Endometrial microvascular endothelial cells (primary cell): Measurements from ENCODE around the gene SLC17A5. TPM values are rescaled to one million over a fixed set of nuclear protein-coding genes. Genes with fewer than 3 reads are reported as not detected.
"Not testable (repeated sequence)": the region's sequence is repeated elsewhere in the genome, so short reads cannot be mapped to it uniquely, and the experiment has no call there.

Experiments
- in situ Hi-C: cut with HindIII; loops from 2 replicates; pipeline ENCODE4 v1.10.0; 2017; ENCODE audit warnings: low sequenced_read_pairs, low pct_unique_long_range_greater_than_20kb; ENCODE audit errors: inconsistent ontology term
- total RNA-seq: library from RNA; depleted of rRNA; stranded (reverse); fragments of >200 nt; gene quantifications from one replicate; pipeline ENCODE4 v1.2.3, GENCODE V29; 2015; ENCODE audit errors: inconsistent ontology term

Gene SLC17A5
- 15.1 TPM for total RNA-seq

GRCh38 chr6:73653571-73654424, at the start of gene SLC17A5:
TSS of gene SLC17A5 (minus strand) at chr6:73653992. CDS start at chr6:73653886, 106 bp downstream.
- in situ Hi-C loops: no loop called here

- in situ Hi-C loops: no loop called here
These were observed 49.7 kb upstream of the SLC17A5 start for GRCh38 chr6:73703466-73703865.

- in situ Hi-C loops: no loop called here
These were observed 48.7 kb upstream of the SLC17A5 start for GRCh38 chr6:73702444-73702843.

GRCh38 chr6:73699676-73700459, 46.1 kb upstream of the SLC17A5 start:
- in situ Hi-C loops: no loop called here

- in situ Hi-C loops: no loop called here
These were observed 43.3 kb upstream of the SLC17A5 start for GRCh38 chr6:73696966-73697655.

GRCh38 chr6:73695619-73696421, 42.0 kb upstream of the SLC17A5 start, which contains the start of gene CD109:
TSS of gene CD109 (plus strand) at chr6:73696203. CDS start at chr6:73696216, 13 bp downstream.
- in situ Hi-C loops: no loop called here

GRCh38 chr6:73694711-73695411, 41.1 kb upstream of the SLC17A5 start:
- in situ Hi-C loops: no loop called here

- in situ Hi-C loops: no loop called here
These were observed 37.7 kb upstream of the SLC17A5 start for GRCh38 chr6:73691512-73691911.

- in situ Hi-C loops: no loop called here
These were observed 36.3 kb upstream of the SLC17A5 start for GRCh38 chr6:73690056-73690455.

GRCh38 chr6:73688351-73688750, 34.6 kb upstream of the SLC17A5 start:
- in situ Hi-C loops: no loop called here

- in situ Hi-C loops: not testable (repeated sequence)
These were observed 29.8 kb upstream of the SLC17A5 start for GRCh38 chr6:73683574-73683973.

- in situ Hi-C loops: no loop called here
These were observed 26.6 kb upstream of the SLC17A5 start for GRCh38 chr6:73680289-73680918.

- in situ Hi-C loops: not testable (repeated sequence)
These were observed 26.1 kb upstream of the SLC17A5 start for GRCh38 chr6:73679846-73680245.

GRCh38 chr6:73679009-73679408, 25.2 kb upstream of the SLC17A5 start:
- in situ Hi-C loops: no loop called here

GRCh38 chr6:73675466-73676098, 21.8 kb upstream of the SLC17A5 start:
- in situ Hi-C loops: no loop called here

- in situ Hi-C loops: no loop called here
These were observed 18.3 kb upstream of the SLC17A5 start for GRCh38 chr6:73671911-73672685.
